Psoas muscle (tissue), 8 donors: ENCODE results near the gene UMAD1. TPM values are rescaled to one million over a fixed set of nuclear protein-coding genes. Genes with fewer than 3 reads are reported as not detected.

Source experiments
- ATAC-seq, 4 donors: fragments of 200-7000 bp; cut with Tn5 transposase; one replicate each; pipeline ENCODE4 v1.9.1; 2020; ENCODE audit warnings: moderate library complexity in 3 of 4, mild to moderate bottlenecking in 2 of 4
- DNase-seq, 2 donors: peaks; one replicate each; pipeline ENCODE4 v3.0.0-alpha.2; 2020
- H3K27ac ChIP-seq: fragments of 200-600 bp; one replicate; pipeline ENCODE4 v1.8.0; 2022
- H3K27me3 ChIP-seq, 3 donors: fragments of 200-600 bp in 1 of 3; one replicate each; pipeline versions ENCODE4 v1.6.1 to v1.8.0; 2013 to 2022; ENCODE audit warnings: low read length in 2 of 3, mild to moderate bottlenecking in 2 of 3, moderate library complexity in 1 of 3; ENCODE audit not compliant: insufficient read depth in 3 of 3
- H3K36me3 ChIP-seq, 2 donors: fragments of 200-600 bp in 1 of 2; one replicate each; pipeline versions ENCODE4 v1.6.1 to v1.8.0; 2013 to 2022; ENCODE audit warnings: low read depth in 1 of 2, mild to moderate bottlenecking in 1 of 2, moderate library complexity in 1 of 2; ENCODE audit not compliant: insufficient read depth in 1 of 2
- H3K4me1 ChIP-seq: fragments of 200-600 bp; one replicate; pipeline ENCODE4 v1.8.0; 2022
- H3K4me3 ChIP-seq: fragments of 200-600 bp; one replicate; pipeline ENCODE4 v1.8.0; 2022; ENCODE audit warnings: mild to moderate bottlenecking
- H3K9me3 ChIP-seq: fragments of 200-600 bp; one replicate; pipeline ENCODE4 v1.8.0; 2022
- WGBS, 3 donors: extraction: QIAGEN DNeasy Blood & Tissue Kit; methylation state at CpG; one replicate each; pipeline versions ENCODE4 v1.1.6 to v1.1.7; 2013; 5-methylcytosine and 5-hydroxymethylcytosine counted together
- intact Hi-C, 2 donors: fragments of 100-400 bp; cut with DNase I; formaldehyde crosslinking; loops; one replicate each; pipeline versions ENCODE4 v1.11.0 to v1.14.2; 2022
- polyA plus RNA-seq, 3 donors: library from polyadenylated mRNA; stranded (reverse); fragments of 200-250 nt; gene quantifications; one replicate each; pipeline ENCODE4 v1.2.3, GENCODE V29; 2013
- total RNA-seq, 4 donors: library from RNA; stranded (reverse); fragmentation: NEBNext Ultra II Directional in 2 of 4; extraction: Animal tissue kit (Norgen Biotek cat#: 25700) in 2 of 4; gene quantifications; one replicate each; pipeline versions ENCODE4 v1.2.1 to v1.2.4, GENCODE V29; 2021 to 2023
- TF ChIP-seq, protein P1 (sequence below): fragments of 200-600 bp; IDR thresholded peaks from one replicate; pipeline ENCODE4 v1.8.0; 2022; ENCODE audit warnings: antibody characterized with exemption
- donor health status: healthy with polysubstance abuse.
- donor health status: DM: no; HTN: no; CAD: no; lungs with moderate emphysema.
- donor health status: Bipolar disorder and iron deficiency.
- donor health status: healthy.
- donor health status: DM: yes; HTN: yes; CAD: no.
- donor health status: DM: no; HTN: no; CAD: no.
- donor health status: DM: no; HTN: no; CAD: no.
- donor health status: DM: yes; HTN: yes; CAD: no.

Gene UMAD1
- total and polyA plus RNA-seq, 7 donors: 6.2 to 19.1 (median 12.3) TPM

DNA sequence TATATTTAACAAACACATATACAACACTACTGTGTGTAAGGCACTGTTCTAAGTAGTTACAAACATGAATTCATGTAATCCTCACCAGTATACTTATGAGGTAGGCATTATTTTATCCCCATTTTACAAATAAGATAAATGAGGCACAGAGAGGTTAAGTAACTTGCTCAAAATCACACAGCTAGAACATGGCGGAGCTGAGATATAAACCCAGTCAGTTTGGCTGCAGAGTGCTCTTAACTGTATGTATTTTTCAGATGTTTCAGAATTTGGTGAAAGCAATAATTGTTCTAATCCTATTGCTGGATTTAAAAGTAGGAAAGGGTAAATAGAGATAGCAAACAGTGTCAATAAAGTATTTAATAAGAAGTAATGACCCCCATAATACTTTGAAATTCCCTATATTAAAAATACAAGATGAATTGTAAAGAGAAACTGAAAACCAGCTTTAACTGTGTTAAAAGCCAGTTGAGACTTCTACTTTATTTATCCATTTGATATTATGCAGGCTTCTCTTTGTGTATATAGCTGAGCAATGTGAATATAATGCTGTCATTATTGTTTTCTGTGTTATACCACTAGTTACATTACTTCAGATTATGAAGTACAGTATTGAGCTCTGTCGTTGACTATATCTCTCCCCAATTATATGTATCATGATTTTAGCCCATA is 110.2 kb downstream of the UMAD1 start:
- H3K9me3 ChIP-seq: no peaks in the 10 kb centered on the region
- no peak overlapping the region for H3K4me3 ChIP-seq
- ATAC-seq: no peak
- H3K27me3 ChIP-seq: no peaks in the 10 kb centered on the region
- DNase-seq: no peak
- no peaks in the 10 kb centered on the region for H3K4me1 ChIP-seq
- WGBS, 3 donors: 90 to 91% (median 90%) methylated on average over 2 of the region's 2 CpGs
- TF ChIP-seq, protein P1, sequence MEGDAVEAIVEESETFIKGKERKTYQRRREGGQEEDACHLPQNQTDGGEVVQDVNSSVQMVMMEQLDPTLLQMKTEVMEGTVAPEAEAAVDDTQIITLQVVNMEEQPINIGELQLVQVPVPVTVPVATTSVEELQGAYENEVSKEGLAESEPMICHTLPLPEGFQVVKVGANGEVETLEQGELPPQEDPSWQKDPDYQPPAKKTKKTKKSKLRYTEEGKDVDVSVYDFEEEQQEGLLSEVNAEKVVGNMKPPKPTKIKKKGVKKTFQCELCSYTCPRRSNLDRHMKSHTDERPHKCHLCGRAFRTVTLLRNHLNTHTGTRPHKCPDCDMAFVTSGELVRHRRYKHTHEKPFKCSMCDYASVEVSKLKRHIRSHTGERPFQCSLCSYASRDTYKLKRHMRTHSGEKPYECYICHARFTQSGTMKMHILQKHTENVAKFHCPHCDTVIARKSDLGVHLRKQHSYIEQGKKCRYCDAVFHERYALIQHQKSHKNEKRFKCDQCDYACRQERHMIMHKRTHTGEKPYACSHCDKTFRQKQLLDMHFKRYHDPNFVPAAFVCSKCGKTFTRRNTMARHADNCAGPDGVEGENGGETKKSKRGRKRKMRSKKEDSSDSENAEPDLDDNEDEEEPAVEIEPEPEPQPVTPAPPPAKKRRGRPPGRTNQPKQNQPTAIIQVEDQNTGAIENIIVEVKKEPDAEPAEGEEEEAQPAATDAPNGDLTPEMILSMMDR: no peak
- no peaks in the 10 kb centered on the region for H3K36me3 ChIP-seq
- H3K27ac ChIP-seq: no peak overlapping the region
- intact Hi-C loops: no loop called here

DNA sequence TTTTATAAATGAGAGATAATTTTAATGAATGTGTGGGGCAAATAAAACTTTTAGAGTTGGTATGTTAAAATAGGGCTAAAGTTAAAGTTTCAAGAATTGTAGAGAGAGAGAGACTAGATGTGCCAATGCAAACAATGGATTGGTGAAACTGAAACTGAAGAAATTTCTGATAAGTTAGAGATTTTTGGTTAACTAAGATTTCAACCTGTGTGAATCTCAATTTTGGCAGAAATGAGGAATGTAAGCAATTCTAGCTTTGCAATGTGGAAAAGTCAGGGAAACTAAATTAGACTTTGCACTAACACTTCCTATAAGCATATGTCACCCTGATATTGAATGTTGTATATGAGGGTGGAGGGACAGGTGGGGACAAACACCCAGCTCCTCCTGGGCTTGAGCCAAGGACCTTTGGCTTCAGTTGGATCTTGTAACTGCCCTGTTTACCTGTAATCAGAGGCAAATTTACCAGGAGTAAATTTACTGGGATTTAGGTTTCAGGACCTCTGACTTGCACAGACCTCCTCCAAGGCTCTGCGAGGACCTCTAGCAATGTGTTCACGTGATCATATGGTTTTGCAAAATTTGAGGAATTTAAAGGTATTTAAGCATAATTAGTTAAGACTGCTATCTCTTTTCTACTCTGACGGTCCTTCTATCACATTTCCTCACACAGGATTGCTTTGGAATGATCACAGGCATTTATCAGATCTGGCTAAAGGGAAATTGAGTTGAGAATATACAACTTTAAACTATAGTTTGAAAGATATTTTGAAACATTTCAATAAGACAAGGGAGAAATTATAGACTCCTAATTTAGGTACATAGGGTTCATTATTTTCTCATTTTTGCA is 110.9 kb downstream of the UMAD1 start:
- Histone ChIP-seq H3K27ac (no peak overlapping the region), H3K4me1 (no peaks in the 10 kb centered on the region), H3K36me3 (no peaks in the 10 kb centered on the region), H3K27me3 (no peaks in the 10 kb centered on the region), H3K9me3 (no peaks in the 10 kb centered on the region), H3K4me3 (no peak overlapping the region)
- intact Hi-C loops: no loop called here
- ATAC-seq: no peak
- TF ChIP-seq, protein P1: no peak
- 78 to 82% (median 81%) methylated on average over 3 of the region's 3 CpGs for WGBS, 3 donors
- no peak for DNase-seq

DNA sequence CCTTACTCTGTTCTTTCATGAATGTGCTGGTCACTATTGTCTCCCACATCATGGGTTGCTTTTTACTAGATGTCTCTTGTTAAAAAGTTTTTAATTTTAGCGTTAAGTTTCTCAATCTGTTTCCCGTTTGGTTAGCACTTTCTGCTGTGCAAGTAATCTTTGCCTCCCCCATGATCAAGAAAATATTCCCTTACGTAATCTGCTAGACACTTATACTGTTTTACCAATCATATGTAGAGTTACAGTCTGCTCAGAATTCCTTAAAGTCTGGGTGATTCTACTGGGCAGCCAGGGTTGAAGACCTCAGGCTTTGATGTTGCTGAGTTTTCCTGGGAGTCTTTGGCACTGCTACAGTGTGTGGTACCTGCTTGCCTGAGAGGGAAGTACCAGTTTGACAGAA is 116.0 kb downstream of the UMAD1 start:
- no peak overlapping the region for H3K4me3 ChIP-seq
- DNase-seq: no peak
- no peak overlapping the region for H3K27ac ChIP-seq
- TF ChIP-seq, protein P1: no peak
- intact Hi-C loops: no loop called here
- peaks cover under 1% of the 10 kb centered on the region for H3K4me1 ChIP-seq
- no peaks in the 10 kb centered on the region for H3K9me3 ChIP-seq
- no peak for ATAC-seq
- H3K36me3 ChIP-seq: no peaks in the 10 kb centered on the region
- no peaks in the 10 kb centered on the region for H3K27me3 ChIP-seq
- WGBS, 3 donors: 90 to 92% (median 92%) methylated on average over 3 of the region's 3 CpGs

DNA sequence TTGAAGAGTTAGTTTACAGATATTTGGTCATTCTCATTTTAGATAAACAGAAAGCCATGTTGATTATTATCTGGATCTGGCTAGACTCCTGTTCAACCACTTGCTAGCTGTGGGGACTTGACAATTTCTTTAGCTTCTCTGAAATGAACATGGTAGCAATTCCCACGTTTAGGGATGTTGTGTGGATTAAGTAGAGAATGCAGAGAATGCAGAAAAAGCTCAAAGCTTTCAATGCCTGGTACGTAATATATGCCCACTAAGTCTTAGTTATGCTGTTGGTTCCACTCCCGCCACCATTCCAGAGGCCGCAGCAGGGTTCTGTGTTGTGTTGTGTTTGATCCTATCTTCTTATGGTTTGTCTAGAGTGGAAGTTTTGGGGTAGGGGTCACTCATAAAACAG is 117.0 kb downstream of the UMAD1 start:
- intact Hi-C loops: no loop called here
- DNase-seq: no peak
- peaks cover 7% of the 10 kb centered on the region for H3K4me1 ChIP-seq
- no peaks in the 10 kb centered on the region for H3K9me3 ChIP-seq
- no peak for ATAC-seq
- H3K4me3 ChIP-seq: no peak overlapping the region
- H3K27ac ChIP-seq: no peak overlapping the region
- H3K27me3 ChIP-seq: no peaks in the 10 kb centered on the region
- 55 to 77% (median 69%) methylated on average over 4 of the region's 4 CpGs for WGBS, 3 donors
- TF ChIP-seq, protein P1: no peak
- no peaks in the 10 kb centered on the region for H3K36me3 ChIP-seq
